Natural killer cell treated with Interleukin-12 subunit alpha and Interleukin-12 subunit beta and Interleukin-15 and Interleukin-18, amount 100 ng/mL, for 72 hours (primary cell): Measurements from ENCODE around the gene TJP1. TPM values are rescaled to one million over a fixed set of nuclear protein-coding genes. Genes with fewer than 3 reads are reported as not detected.
"Not testable (repeated sequence)": the region's sequence is repeated elsewhere in the genome, so short reads cannot be mapped to it uniquely, and the experiment has no call there.

Experiments
- ATAC-seq, 2 donors: fragments of 150-1000 bp; cut with Tn5 transposase in 1 of 2; sonication (Bioruptor Pico), chemical (Tn5 transposase) in 1 of 2; 2 replicates each; pipeline ENCODE4 v1.10.0; 2021
- DNase-seq: peaks from one replicate; pipeline ENCODE4 v3.0.0; 2022; ENCODE audit warnings: low spot score
- H3K27ac Mint-ChIP-seq, 2 donors: 1 replicate in 1 of 2; 2 replicates in 1 of 2; pipeline ENCODE4 v1.8.0; 2022; ENCODE audit warnings: mixed read lengths in 2 of 2, mild to moderate bottlenecking in 1 of 2, moderate library complexity in 1 of 2
- H3K27me3 Mint-ChIP-seq, 2 donors: 1 replicate in 1 of 2; 2 replicates in 1 of 2; pipeline ENCODE4 v1.8.0; 2022; ENCODE audit warnings: mixed read lengths in 2 of 2
- H3K36me3 Mint-ChIP-seq: one replicate; pipeline ENCODE4 v1.8.0; 2022; ENCODE audit warnings: mixed read lengths
- H3K4me1 Mint-ChIP-seq, 2 donors: 1 replicate in 1 of 2; 2 replicates in 1 of 2; pipeline ENCODE4 v1.8.0; 2022; ENCODE audit warnings: low read depth in 2 of 2, mixed read lengths in 2 of 2, mild to moderate bottlenecking in 1 of 2
- H3K4me3 Mint-ChIP-seq: one replicate; pipeline ENCODE4 v1.8.0; 2022; ENCODE audit warnings: mixed read lengths
- H3K9me3 Mint-ChIP-seq: 2 replicates; pipeline ENCODE4 v1.8.0; 2022; ENCODE audit warnings: mixed read lengths
- total RNA-seq, 2 donors: library from RNA; stranded (reverse); gene quantifications; one replicate each; pipeline ENCODE4 v1.2.3, GENCODE V29; 2022

The TJP1 gene
- total RNA-seq, 2 donors from 2014 or later = 0.14 TPM; not detected in 1

DNA sequence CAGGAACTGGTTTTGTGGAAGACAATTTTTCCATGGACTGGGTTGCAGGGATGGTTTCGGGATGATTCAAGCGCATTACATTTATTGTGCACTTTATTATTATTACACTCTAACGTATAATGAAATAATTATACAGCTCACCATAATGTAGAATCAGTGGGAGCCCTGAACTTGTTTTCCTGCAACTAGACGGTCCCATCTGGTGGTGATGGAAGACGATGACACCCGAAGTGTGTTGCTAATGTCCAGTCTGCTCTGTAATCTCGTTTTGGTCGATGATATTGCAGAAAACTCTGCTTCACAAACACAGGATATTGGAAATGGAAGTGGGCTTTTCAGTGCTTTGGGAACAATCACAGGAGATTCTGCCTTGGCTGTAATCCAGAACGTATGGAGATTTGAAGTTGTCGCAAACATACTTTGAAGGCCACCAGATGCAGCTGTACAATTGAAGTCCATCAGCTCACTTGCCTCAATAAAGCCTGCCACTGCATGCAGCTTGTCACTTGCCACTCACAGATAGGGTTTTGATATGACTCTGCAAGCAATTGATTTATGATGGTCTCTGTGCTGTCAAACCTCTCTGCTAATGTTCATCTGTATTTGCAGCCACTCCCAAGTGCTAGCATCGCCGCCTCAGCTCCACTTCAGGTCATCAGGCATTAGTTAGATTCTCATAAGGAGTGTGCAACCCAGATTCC is 141.7 kb downstream of the TJP1 start:
- no peaks in the 10 kb centered on the region for H3K36me3 Mint-ChIP-seq
- no peak overlapping the region for H3K27ac Mint-ChIP-seq
- no peaks in the 10 kb centered on the region for H3K9me3 Mint-ChIP-seq
- H3K4me1 Mint-ChIP-seq = peaks cover 5 to 11% of the 10 kb centered on the region in 2 donors
- no peak for DNase-seq
- no peak overlapping the region for H3K4me3 Mint-ChIP-seq
- peaks cover 11% of the 10 kb centered on the region in 2 donors for H3K27me3 Mint-ChIP-seq
- no peak for ATAC-seq

GRCh38 chr15:29678504-29679034 is 143.7 kb downstream of the TJP1 start:
- peaks cover 14 to 15% of the 10 kb centered on the region in 2 donors for H3K27me3 Mint-ChIP-seq
- H3K4me3 Mint-ChIP-seq = no peak overlapping the region
- no peak overlapping the region for H3K27ac Mint-ChIP-seq
- H3K9me3 Mint-ChIP-seq = no peaks in the 10 kb centered on the region
- ATAC-seq (no peak), DNase-seq (no peak)
- H3K4me1 Mint-ChIP-seq = peaks cover 5 to 14% of the 10 kb centered on the region in 2 donors
- no peaks in the 10 kb centered on the region for H3K36me3 Mint-ChIP-seq

DNA sequence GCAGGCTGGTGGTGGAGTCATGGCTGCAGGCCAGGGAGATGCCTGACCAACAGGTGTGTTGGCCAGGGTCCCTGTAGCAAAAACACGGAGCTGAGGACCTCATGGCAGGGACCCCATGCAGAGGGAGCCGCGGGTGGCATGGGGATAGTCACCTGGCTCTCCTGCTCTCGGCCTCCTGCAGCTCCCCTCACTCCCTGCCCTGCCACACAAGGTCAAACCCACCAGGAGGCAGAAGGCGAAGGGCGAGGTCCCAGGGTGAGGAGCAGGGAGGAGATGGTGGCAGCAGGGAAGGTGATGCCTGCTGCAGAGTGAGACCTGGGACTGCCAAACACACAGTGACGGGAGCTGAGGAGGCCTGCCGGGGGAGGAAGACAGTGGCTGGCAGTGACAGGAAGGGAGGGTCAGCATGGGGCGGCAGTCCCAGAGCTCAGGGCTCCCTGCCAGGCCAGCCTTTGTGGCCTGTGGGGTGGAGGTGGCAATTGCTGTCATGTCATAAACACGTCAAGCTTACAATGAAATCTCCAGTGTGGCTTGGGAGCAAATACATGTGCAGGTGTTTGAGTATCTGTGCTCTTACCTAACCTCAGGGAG is 144.3 kb downstream of the TJP1 start:
- Mint-ChIP-seq H3K27ac (no peak overlapping the region), H3K4me1 (peaks cover 5 to 14% of the 10 kb centered on the region in 2 donors), H3K36me3 (no peaks in the 10 kb centered on the region), H3K9me3 (no peaks in the 10 kb centered on the region), H3K4me3 (no peak overlapping the region), H3K27me3 (peaks cover 20 to 21% of the 10 kb centered on the region in 2 donors)
- no peak for DNase-seq
- ATAC-seq = peak in 1 of 2 donors; percentile 21

GRCh38 chr15:29677455-29677854 is 144.8 kb downstream of the TJP1 start:
- H3K27me3 Mint-ChIP-seq = peaks cover 24 to 25% of the 10 kb centered on the region in 2 donors
- ATAC-seq (no peak), DNase-seq (no peak)
- no peaks in the 10 kb centered on the region for H3K36me3 Mint-ChIP-seq
- peaks cover 5 to 14% of the 10 kb centered on the region in 2 donors for H3K4me1 Mint-ChIP-seq
- H3K27ac Mint-ChIP-seq = no peak overlapping the region
- H3K9me3 Mint-ChIP-seq = no peaks in the 10 kb centered on the region
- no peak overlapping the region for H3K4me3 Mint-ChIP-seq

GRCh38 chr15:29676961-29677402 is 145.3 kb downstream of the TJP1 start:
- Mint-ChIP-seq H3K4me3 (no peak overlapping the region), H3K27ac (no peak overlapping the region), H3K4me1 (peaks cover 5 to 14% of the 10 kb centered on the region in 2 donors), H3K36me3 (no peaks in the 10 kb centered on the region), H3K27me3 (peaks cover 24 to 27% of the 10 kb centered on the region in 2 donors), H3K9me3 (no peaks in the 10 kb centered on the region)
- ATAC-seq (no peak), DNase-seq (no peak)

DNA sequence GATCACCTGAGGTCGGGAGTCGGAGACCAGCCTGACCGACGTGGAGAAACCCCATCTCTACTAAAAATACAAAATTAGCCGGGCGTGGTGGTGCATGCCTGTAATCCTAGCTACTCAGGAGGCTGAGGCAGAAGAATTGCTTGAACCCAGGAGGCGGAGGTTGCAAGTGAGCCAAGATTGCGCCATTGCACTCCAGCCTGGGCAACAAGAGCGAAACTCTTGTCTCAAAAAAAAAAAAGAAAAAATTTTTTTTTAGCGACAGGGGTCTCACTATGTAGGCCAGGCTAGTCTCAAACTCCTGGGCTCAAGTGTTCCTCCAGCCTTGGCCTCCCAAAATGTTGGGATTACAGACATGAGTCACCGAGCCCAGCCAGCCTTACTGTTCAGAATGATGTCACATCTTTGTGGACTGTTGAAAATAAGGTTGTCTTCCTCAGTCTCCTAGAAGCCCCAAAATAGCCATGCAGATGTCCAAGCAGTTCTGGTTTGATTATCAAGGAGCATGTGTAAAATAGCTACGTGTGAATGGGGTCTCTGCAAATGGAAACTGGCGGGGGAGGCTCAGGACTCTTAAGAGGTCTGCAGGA is 145.8 kb downstream of the TJP1 start:
- not testable (repeated sequence) for H3K4me3 Mint-ChIP-seq, H3K9me3 Mint-ChIP-seq, H3K27ac Mint-ChIP-seq, ATAC-seq, DNase-seq, H3K36me3 Mint-ChIP-seq
- peaks cover 5 to 14% of the 10 kb centered on the region in 2 donors for H3K4me1 Mint-ChIP-seq
- H3K27me3 Mint-ChIP-seq = peaks cover 24 to 27% of the 10 kb centered on the region in 2 donors

GRCh38 chr15:29675791-29676301 is 146.4 kb downstream of the TJP1 start:
- no peak overlapping the region for H3K27ac Mint-ChIP-seq
- DNase-seq = no peak
- no peak overlapping the region for H3K4me3 Mint-ChIP-seq
- H3K4me1 Mint-ChIP-seq = peaks cover 5 to 14% of the 10 kb centered on the region in 2 donors
- peaks cover 24 to 27% of the 10 kb centered on the region in 2 donors for H3K27me3 Mint-ChIP-seq
- H3K36me3 Mint-ChIP-seq = no peaks in the 10 kb centered on the region
- no peaks in the 10 kb centered on the region for H3K9me3 Mint-ChIP-seq
- no peak for ATAC-seq

DNA sequence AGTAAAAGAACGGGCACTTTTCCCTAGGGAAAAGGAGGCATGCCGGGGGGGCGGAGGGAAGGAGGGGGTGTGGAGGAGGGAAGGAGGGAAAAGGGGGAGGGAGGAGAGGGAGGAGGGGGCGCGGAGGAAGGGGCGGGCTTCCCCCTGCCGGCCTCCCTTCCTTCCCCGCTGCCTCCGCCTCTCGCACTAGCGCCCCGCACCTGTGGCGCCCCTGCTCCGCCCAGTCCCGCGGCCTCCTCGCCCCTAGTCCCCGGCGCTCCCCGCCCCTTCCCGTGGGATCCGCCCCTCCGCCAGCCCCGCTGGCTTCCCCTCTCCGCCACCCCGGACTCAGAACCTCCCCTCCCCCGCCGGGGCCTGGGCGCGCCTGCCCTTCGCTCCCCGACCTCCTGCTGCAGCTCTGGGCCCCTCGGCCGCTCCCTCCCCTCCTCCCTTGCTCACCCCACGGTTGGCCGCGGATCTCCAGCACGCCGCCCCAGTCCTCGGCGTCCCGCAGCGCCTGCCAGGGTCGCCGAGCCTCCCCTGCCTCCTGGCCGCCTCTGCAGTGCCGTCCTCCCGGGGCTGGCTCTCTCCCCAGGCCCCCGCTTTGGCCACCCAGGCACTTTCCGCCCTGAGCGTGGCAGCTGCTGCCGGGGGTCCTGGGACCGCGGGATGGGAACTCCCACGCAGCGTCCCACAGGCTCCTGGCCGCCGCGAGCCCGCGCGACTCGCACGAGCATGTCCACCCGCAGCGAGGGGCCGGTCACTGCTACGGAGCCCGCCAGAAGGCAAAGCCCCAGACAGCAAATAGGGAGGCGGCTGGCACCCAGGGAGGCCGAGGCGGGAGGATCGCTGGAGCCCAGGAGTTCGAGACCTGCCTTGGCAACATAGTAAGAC is 147.4 kb downstream of the TJP1 start:
- ATAC-seq (no peak), DNase-seq (no peak)
- Mint-ChIP-seq H3K9me3 (no peaks in the 10 kb centered on the region), H3K27ac (no peak overlapping the region), H3K4me1 (peaks cover 5 to 14% of the 10 kb centered on the region in 2 donors), H3K36me3 (no peaks in the 10 kb centered on the region), H3K4me3 (no peak overlapping the region), H3K27me3 (peaks cover 24 to 32% of the 10 kb centered on the region in 2 donors)

- ATAC-seq (no peak), DNase-seq (no peak)
- Mint-ChIP-seq H3K27me3 (peaks cover 21 to 32% of the 10 kb centered on the region in 2 donors), H3K9me3 (no peaks in the 10 kb centered on the region), H3K36me3 (no peaks in the 10 kb centered on the region), H3K4me1 (peaks cover 5 to 12% of the 10 kb centered on the region in 2 donors), H3K4me3 (no peak overlapping the region), H3K27ac (no peak overlapping the region)
These were observed 149.1 kb downstream of the TJP1 start for GRCh38 chr15:29672923-29673809.

DNA sequence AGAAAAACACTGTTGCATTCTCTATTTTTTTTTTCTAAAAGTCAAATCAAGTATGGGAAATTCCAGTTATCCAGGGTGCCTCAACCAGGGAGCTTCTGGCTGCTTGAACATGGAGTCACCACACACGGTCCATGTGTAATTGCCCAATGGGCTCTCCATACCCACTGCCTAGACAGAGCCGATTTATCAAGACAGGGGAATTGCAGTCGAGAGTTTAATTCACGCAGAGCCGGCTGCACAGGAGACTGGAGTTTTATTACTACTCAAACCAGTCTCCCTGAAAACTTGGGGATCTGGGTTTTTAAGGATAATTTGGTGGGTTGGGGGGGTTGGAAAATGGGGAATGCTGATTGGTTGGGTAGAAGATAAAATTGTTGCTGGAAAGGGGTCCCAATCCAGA is 149.8 kb downstream of the TJP1 start:
- no peak for ATAC-seq
- H3K36me3 Mint-ChIP-seq = no peaks in the 10 kb centered on the region

GRCh38 chr15:29672046-29672445 is 150.2 kb downstream of the TJP1 start:
- not testable (repeated sequence) for DNase-seq, H3K4me3 Mint-ChIP-seq, H3K9me3 Mint-ChIP-seq, H3K27ac Mint-ChIP-seq, ATAC-seq, H3K4me1 Mint-ChIP-seq, H3K36me3 Mint-ChIP-seq
- H3K27me3 Mint-ChIP-seq = peaks cover 14 to 24% of the 10 kb centered on the region in 2 donors

More for the DNA sequence above, 149.8 kb downstream of the TJP1 start:
- H3K9me3 Mint-ChIP-seq = no peaks in the 10 kb centered on the region
- H3K4me3 Mint-ChIP-seq = no peak overlapping the region
- no peak overlapping the region for H3K27ac Mint-ChIP-seq
- H3K27me3 Mint-ChIP-seq = peaks cover 16 to 28% of the 10 kb centered on the region in 2 donors
- DNase-seq = no peak
- H3K4me1 Mint-ChIP-seq = peaks cover 4 to 5% of the 10 kb centered on the region in 2 donors
